ENCODE measurements around the gene TEKT3.

Gene TEKT3

GRCh38 chr17:15319452-15320010 is 21.9 kb downstream of the TEKT3 start (continued):
- TF ChIP-seq SALL2 (tag by site-specific recombination; IDR thresholded peaks at IDR 0.05; ENCODE audit: borderline replicate concordance) (no peak), ZNF214 (tag by site-specific recombination; IDR thresholded peaks at IDR 0.05; ENCODE audit: borderline replicate concordance) (no peak), ZNF23 (tag by site-specific recombination; IDR thresholded peaks at IDR 0.05; ENCODE audit: borderline replicate concordance) (no peak)

DNA sequence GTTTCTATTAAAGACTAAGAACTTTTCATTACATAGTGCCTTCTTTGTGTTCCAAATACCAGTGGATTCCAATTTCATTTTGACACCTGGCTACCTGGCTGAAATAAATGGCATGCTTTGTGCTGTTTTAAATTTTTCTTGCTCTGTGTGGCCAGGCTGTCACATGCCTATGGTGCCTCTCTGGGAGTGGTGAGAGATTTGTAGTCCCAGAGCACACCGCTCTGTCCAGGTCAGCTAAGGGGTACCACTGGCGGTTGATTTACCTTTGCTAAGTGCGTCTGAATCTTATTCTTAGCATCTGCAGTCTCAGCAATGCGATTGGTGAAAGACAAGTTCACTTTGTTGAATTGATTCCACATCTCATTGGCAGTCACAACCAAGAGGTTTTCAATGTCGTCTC is 29.4 kb downstream of the TEKT3 start:
- no peaks in the 10 kb centered on the region for H3K36me3 ChIP-seq (ENCODE audit: control insufficient read depth in 2 of 2, insufficient read depth in 1 of 2, low read length in 2 of 2)
- ChIA-PET POLR2A (no interaction called here), CTCF (interaction anchor here (0.9 kb wide), 1 partner anchor 54 kb away, joined by 3 read pairs; no protein-coding TSS in a partner anchor)
- H3K4me3 ChIP-seq (ENCODE audit: low read depth, low read length), result no peak overlapping the region
- TF ChIP-seq ZNF561 (tag by site-specific recombination; IDR thresholded peaks at IDR 0.05; ENCODE audit: borderline replicate concordance), result no peak
- TF ChIP-seq ZNF629 (tag by site-specific recombination; IDR thresholded peaks at IDR 0.05), result no peak
- no peak for TF ChIP-seq ATF2 (tag by site-specific recombination; IDR thresholded peaks at IDR 0.05; ENCODE audit: low read depth)
- TF ChIP-seq ZNF133 (tag by site-specific recombination; IDR thresholded peaks at IDR 0.05), result no peak
- no peak for TF ChIP-seq REPIN1 (tag by site-specific recombination; IDR thresholded peaks at IDR 0.05; ENCODE audit: low read depth)
- no peak for TF ChIP-seq ZNF248 (tag by site-specific recombination; IDR thresholded peaks at IDR 0.05)
- TF ChIP-seq, protein P1, sequence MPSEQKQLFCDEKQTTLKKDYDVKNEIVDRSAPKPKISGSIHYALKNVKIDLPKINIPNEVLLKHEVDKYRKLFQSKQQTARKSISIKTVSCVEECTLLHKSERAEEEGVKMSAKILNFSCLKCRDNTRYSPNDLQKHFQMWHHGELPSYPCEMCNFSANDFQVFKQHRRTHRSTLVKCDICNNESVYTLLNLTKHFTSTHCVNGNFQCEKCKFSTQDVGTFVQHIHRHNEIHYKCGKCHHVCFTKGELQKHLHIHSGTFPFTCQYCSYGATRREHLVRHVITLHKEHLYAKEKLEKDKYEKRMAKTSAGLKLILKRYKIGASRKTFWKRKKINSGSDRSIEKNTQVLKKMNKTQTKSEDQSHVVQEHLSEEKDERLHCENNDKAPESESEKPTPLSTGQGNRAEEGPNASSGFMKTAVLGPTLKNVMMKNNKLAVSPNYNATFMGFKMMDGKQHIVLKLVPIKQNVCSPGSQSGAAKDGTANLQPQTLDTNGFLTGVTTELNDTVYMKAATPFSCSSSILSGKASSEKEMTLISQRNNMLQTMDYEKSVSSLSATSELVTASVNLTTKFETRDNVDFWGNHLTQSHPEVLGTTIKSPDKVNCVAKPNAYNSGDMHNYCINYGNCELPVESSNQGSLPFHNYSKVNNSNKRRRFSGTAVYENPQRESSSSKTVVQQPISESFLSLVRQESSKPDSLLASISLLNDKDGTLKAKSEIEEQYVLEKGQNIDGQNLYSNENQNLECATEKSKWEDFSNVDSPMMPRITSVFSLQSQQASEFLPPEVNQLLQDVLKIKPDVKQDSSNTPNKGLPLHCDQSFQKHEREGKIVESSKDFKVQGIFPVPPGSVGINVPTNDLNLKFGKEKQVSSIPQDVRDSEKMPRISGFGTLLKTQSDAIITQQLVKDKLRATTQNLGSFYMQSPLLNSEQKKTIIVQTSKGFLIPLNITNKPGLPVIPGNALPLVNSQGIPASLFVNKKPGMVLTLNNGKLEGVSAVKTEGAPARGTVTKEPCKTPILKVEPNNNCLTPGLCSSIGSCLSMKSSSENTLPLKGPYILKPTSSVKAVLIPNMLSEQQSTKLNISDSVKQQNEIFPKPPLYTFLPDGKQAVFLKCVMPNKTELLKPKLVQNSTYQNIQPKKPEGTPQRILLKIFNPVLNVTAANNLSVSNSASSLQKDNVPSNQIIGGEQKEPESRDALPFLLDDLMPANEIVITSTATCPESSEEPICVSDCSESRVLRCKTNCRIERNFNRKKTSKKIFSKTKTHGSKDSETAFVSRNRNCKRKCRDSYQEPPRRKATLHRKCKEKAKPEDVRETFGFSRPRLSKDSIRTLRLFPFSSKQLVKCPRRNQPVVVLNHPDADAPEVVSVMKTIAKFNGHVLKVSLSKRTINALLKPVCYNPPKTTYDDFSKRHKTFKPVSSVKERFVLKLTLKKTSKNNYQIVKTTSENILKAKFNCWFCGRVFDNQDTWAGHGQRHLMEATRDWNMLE (tag by site-specific recombination; conservative IDR thresholded peaks at IDR 0.05; ENCODE audit: low read depth), result no peak
- TF ChIP-seq ZNF433 (tag by site-specific recombination; IDR thresholded peaks at IDR 0.05; ENCODE audit: low read depth), result no peak
- no peak for TF ChIP-seq YY2 (tag by site-specific recombination; IDR thresholded peaks at IDR 0.05)
- TF ChIP-seq, protein P2, sequence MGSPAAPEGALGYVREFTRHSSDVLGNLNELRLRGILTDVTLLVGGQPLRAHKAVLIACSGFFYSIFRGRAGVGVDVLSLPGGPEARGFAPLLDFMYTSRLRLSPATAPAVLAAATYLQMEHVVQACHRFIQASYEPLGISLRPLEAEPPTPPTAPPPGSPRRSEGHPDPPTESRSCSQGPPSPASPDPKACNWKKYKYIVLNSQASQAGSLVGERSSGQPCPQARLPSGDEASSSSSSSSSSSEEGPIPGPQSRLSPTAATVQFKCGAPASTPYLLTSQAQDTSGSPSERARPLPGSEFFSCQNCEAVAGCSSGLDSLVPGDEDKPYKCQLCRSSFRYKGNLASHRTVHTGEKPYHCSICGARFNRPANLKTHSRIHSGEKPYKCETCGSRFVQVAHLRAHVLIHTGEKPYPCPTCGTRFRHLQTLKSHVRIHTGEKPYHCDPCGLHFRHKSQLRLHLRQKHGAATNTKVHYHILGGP (tag by site-specific recombination; IDR thresholded peaks at IDR 0.05), result no peak
- no peak for TF ChIP-seq ZNF521 (tag by site-specific recombination; IDR thresholded peaks at IDR 0.05)
- no peak for TF ChIP-seq ZBTB48 (tag by site-specific recombination; IDR thresholded peaks at IDR 0.05)
- no peak for TF ChIP-seq ZNF423 (tag by site-specific recombination; IDR thresholded peaks at IDR 0.05)
- TF ChIP-seq, protein P3, sequence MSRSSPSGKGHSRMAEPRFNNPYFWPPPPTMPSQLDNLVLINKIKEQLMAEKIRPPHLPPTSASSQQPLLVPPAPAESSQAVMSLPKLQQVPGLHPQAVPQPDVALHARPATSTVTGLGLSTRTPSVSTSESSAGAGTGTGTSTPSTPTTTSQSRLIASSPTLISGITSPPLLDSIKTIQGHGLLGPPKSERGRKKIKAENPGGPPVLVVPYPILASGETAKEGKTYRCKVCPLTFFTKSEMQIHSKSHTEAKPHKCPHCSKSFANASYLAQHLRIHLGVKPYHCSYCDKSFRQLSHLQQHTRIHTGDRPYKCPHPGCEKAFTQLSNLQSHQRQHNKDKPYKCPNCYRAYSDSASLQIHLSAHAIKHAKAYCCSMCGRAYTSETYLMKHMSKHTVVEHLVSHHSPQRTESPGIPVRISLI (tag by site-specific recombination; IDR thresholded peaks at IDR 0.05), result no peak
- TF ChIP-seq ZNF146 (tag by site-specific recombination; IDR thresholded peaks at IDR 0.05), result no peak
- TF ChIP-seq ZNF776 (tag by site-specific recombination; IDR thresholded peaks at IDR 0.05; ENCODE audit: borderline replicate concordance), result no peak
- TF ChIP-seq, protein P4, sequence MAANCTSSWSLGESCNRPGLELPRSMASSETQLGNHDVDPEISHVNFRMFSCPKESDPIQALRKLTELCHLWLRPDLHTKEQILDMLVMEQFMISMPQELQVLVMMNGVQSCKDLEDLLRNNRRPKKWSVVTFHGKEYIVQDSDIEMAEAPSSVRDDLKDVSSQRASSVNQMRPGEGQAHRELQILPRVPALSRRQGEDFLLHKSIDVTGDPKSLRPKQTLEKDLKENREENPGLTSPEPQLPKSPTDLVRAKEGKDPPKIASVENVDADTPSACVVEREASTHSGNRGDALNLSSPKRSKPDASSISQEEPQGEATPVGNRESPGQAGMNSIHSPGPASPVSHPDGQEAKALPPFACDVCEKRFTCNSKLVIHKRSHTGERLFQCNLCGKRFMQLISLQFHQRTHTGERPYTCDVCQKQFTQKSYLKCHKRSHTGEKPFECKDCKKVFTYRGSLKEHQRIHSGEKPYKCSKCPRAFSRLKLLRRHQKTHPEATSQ (tag by site-specific recombination; IDR thresholded peaks at IDR 0.05), result no peak
- TF ChIP-seq ZNF501 (tag by site-specific recombination; IDR thresholded peaks at IDR 0.05), result no peak
- H3K9me3 ChIP-seq (ENCODE audit: control insufficient read depth, insufficient read depth, low read depth, low read length), result no peaks in the 10 kb centered on the region
- no peaks in the 10 kb centered on the region for H3K4me1 ChIP-seq (ENCODE audit: control insufficient read depth, insufficient read depth, low read length)
- no peak overlapping the region for H3K27ac ChIP-seq (ENCODE audit: extremely low read depth, low read depth, low read length)
